ENCODE measurements around the gene ABHD12. TPM values are rescaled to one million over a fixed set of nuclear protein-coding genes. Genes with fewer than 3 reads are reported as not detected.

Gene ABHD12
- total and polyA plus RNA-seq, 10 of the 15 experiments (the other 5 are each of a cell fraction or from before 2014, with no cell fraction given) = 1.5 to 61.8 (median 26.7) TPM

DNA sequence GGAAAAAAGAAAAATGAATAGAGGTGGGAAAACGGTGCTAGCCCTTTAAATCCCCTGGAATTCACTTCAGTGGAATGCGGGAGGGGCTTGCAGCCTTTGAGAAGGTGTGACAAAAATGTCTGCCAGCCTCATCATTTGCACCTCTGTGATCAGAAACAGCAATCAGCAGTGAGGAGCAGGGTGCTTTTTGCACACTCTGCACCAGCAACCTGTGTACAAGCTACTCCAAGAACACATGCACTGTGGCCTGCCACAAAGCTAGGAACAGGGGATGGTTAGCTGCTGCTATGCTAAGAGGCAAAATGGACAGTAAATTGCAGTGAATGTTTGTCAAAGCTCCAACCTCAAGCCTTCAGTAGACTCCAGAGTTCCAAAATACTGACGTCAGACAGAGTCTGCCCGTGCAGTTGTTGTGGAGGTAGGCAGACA, 46.5 kb upstream of the ABHD12 start (continued):
- TF ChIP-seq, protein P1, sequence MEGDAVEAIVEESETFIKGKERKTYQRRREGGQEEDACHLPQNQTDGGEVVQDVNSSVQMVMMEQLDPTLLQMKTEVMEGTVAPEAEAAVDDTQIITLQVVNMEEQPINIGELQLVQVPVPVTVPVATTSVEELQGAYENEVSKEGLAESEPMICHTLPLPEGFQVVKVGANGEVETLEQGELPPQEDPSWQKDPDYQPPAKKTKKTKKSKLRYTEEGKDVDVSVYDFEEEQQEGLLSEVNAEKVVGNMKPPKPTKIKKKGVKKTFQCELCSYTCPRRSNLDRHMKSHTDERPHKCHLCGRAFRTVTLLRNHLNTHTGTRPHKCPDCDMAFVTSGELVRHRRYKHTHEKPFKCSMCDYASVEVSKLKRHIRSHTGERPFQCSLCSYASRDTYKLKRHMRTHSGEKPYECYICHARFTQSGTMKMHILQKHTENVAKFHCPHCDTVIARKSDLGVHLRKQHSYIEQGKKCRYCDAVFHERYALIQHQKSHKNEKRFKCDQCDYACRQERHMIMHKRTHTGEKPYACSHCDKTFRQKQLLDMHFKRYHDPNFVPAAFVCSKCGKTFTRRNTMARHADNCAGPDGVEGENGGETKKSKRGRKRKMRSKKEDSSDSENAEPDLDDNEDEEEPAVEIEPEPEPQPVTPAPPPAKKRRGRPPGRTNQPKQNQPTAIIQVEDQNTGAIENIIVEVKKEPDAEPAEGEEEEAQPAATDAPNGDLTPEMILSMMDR (IDR thresholded peaks at IDR 0.05 in 2 of 3, conservative IDR thresholded peaks at IDR 0.05 in 1 of 3; ENCODE audit: control insufficient read depth in 2 of 3, extremely low read depth in 1 of 3, insufficient read depth in 1 of 3, low read depth in 3 of 3, low read length in 3 of 3) = no peak
- TF ChIP-seq BHLHE40 (IDR thresholded peaks at IDR 0.05; ENCODE audit: borderline replicate concordance in 1 of 2, low read depth in 2 of 2, low read length in 1 of 2) = no peak

DNA sequence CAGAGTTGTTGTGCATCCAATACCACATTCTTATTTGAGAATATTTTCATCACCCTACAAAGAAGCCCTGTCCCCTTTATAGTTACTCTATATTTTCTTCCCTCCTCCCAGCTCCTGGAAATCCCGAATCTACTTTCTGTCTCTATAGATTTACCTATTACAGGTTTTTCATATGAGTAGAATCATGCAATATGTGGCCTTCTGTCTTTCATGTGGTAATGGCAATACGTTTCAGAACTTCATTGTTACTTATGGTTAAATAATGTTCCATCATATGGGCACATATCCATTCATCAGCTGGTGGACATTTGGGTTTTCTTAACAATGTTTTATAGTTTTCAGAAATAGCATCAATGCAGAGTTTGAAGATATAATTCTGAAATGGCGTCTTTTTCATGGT, 33.9 kb upstream of the ABHD12 start:
- 91% methylated on average over 3 of the region's 3 CpGs for WGBS (ENCODE audit: insufficient coverage, insufficient replicate concordance, low lambda C conversion rate, missing lambda C conversion rate)
- no peak overlapping the region for H3K9ac ChIP-seq (ENCODE audit: control insufficient read depth, insufficient read depth, low read length)
- no peaks in the 10 kb centered on the region; the same call in 2 of the 3 replicates for H3K9me3 ChIP-seq (replicated peaks; ENCODE audit: control insufficient read depth, insufficient read depth, low read length)
- H3K27ac ChIP-seq (ENCODE audit: control insufficient read depth, insufficient read depth) = no peak overlapping the region
- BruUV-seq (replicated peaks) = no TSS peak
- intact Hi-C loops (cut with micrococcal nuclease; ENCODE audit: unreplicated experiment) = no loop called here
- POLR2A ChIA-PET = no interaction called here
- no peak overlapping the region for H3K4me2 ChIP-seq (ENCODE audit: control insufficient read depth, insufficient read depth)
- CTCF ChIA-PET = interaction anchor here (1.8 kb wide), 1 partner anchor 11 kb away, joined by 5 read pairs; no protein-coding TSS in a partner anchor
- H3K4me1 ChIP-seq (ENCODE audit: control insufficient read depth, insufficient read depth, low read length) = no peaks in the 10 kb centered on the region
- ATAC-seq (no peak), DNase-seq (ENCODE audit: low read depth, low spot score) (no peak), FAIRE-seq (no peak)
- no peak overlapping the region for H3K4me3 ChIP-seq
- no peak for TF ChIP-seq SREBF1 (IDR thresholded peaks at IDR 0.05; ENCODE audit: low read length)
- peak; percentile 9; the same call in 1 of the 2 replicates for TF ChIP-seq RUNX3 (IDR thresholded peaks at IDR 0.05; ENCODE audit: low read length)
- TF ChIP-seq EP300 (IDR thresholded peaks at IDR 0.05; ENCODE audit: borderline replicate concordance in 1 of 2, control insufficient read depth in 1 of 2, low read depth in 2 of 2, low read length in 2 of 2) = no peak
- no peak overlapping the region for H2AFZ ChIP-seq (ENCODE audit: control insufficient read depth, low read depth, low read length)
- in situ Hi-C loops (cut with MboI) = no loop called here
- no peaks in the 10 kb centered on the region for H4K20me1 ChIP-seq (ENCODE audit: control insufficient read depth, insufficient read depth)
- H3K79me2 ChIP-seq (ENCODE audit: control insufficient read depth, insufficient read depth, low read length) = no peaks in the 10 kb centered on the region
- SMC1A ChIA-PET (ENCODE audit: uncharacterized antibody, unreplicated experiment) = interaction anchor here (1.0 to 1.5 kb wide), 3 partner anchors 15 to 23 kb away, joined by 3 to 4 read pairs (median 3); partner anchors contain the start of gene GINS1
- H3K27me3 ChIP-seq (replicated peaks in 1 of 2; ENCODE audit: control insufficient read depth in 2 of 2, insufficient read depth in 2 of 2, low read length in 1 of 2) = no peaks in the 10 kb centered on the region
- RAD21 ChIA-PET (ENCODE audit: unreplicated experiment) = interaction anchor here (1.5 kb wide), 1 partner anchor 25 kb away, joined by 4 read pairs; no protein-coding TSS in a partner anchor
- peaks cover 0 to 12% of the 10 kb centered on the region in 2 experiments; a peak in 3 of 4 replicates for H3K36me3 ChIP-seq (ENCODE audit: control insufficient read depth in 2 of 2, insufficient read depth in 2 of 2, low read length in 1 of 2)
